WTC11 (cell line): ENCODE measurements around the gene ACSS2. TPM values are rescaled to one million over a fixed set of nuclear protein-coding genes. Genes with fewer than 3 reads are reported as not detected.

Experiments used
- ATAC-seq: fragments of 200-7000 bp; cut with Tn5 transposase; 2 replicates; pipeline ENCODE4 v1.10.0; 2021; ENCODE audit warnings: mild to moderate bottlenecking, moderate library complexity
- CTCF ChIA-PET: fragments of 300-600 bp; sonication (Branson Sonifier 250); formaldehyde crosslinking; loops from one replicate; lab custom pipeline; 2021; ENCODE audit warnings: antibody characterized with exemption; lab: Charles Lee
- POLR2A ChIA-PET: fragments of 350-600 bp; sonication (Branson Sonifier 250); formaldehyde crosslinking; loops from one replicate; lab custom pipeline; 2021; ENCODE audit warnings: antibody characterized with exemption; lab: Charles Lee
- DNase-seq: peaks from one replicate; pipeline ENCODE4 v3.0.0; 2021; ENCODE audit warnings: low spot score
- H3K27ac Mint-ChIP-seq: 2 replicates; pipeline ENCODE4 v1.8.0; 2021; ENCODE audit warnings: mixed read lengths
- H3K27me3 Mint-ChIP-seq: 2 replicates; pipeline ENCODE4 v1.8.0; 2021; ENCODE audit warnings: low read depth, mild to moderate bottlenecking, moderate library complexity, mixed read lengths
- H3K36me3 Mint-ChIP-seq: 2 replicates; pipeline ENCODE4 v1.8.0; 2021; ENCODE audit warnings: mixed read lengths
- H3K4me1 Mint-ChIP-seq: 2 replicates; pipeline ENCODE4 v1.8.0; 2022; ENCODE audit warnings: mixed read lengths
- H3K4me3 Mint-ChIP-seq: 2 replicates; pipeline ENCODE4 v1.8.0; 2021; ENCODE audit warnings: mild to moderate bottlenecking, moderate library complexity, mixed read lengths
- H3K9me3 Mint-ChIP-seq: 2 replicates; pipeline ENCODE4 v1.8.0; 2021; ENCODE audit warnings: mixed read lengths
- FOXK1 ChIP-seq: sonication (generic); formaldehyde crosslinking; IDR thresholded peaks from 2 replicates; pipeline ENCODE4 v1.8.0; 2022; ENCODE audit warnings: mild to moderate bottlenecking, moderate library complexity, missing genetic modification reagents
- GRHL2 ChIP-seq: fragments of 250-450 bp; sonication (Bioruptor Pico); IDR thresholded peaks from 2 replicates; pipeline ENCODE4 v1.8.0; 2022; ENCODE audit warnings: mild to moderate bottlenecking, moderate library complexity; ENCODE audit not compliant: insufficient replicate concordance, severe bottlenecking
- JAZF1 ChIP-seq: fragments of 250-450 bp; sonication (Bioruptor Pico); IDR thresholded peaks from 2 replicates; pipeline ENCODE4 v1.9.0; 2021; ENCODE audit warnings: moderate library complexity, mild to moderate bottlenecking, inconsistent platforms
- NR2C2 ChIP-seq: sonication (generic); formaldehyde crosslinking; IDR thresholded peaks from 2 replicates; pipeline ENCODE4 v1.8.0; 2022; ENCODE audit warnings: mild to moderate bottlenecking, missing genetic modification reagents
- RELA ChIP-seq: sonication (generic); formaldehyde crosslinking; IDR thresholded peaks from 2 replicates; pipeline ENCODE4 v1.8.1; 2022; ENCODE audit warnings: missing genetic modification reagents, mild to moderate bottlenecking, borderline replicate concordance
- SOX15 ChIP-seq: fragments of 250-450 bp; sonication (Bioruptor Pico); IDR thresholded peaks from 2 replicates; pipeline ENCODE4 v1.9.0; 2021; ENCODE audit warnings: mild to moderate bottlenecking
- SP1 ChIP-seq: sonication (generic); formaldehyde crosslinking; conservative IDR thresholded peaks from 2 replicates; pipeline ENCODE4 v1.8.1; 2022; ENCODE audit warnings: missing genetic modification reagents
- ZBTB21 ChIP-seq: sonication (generic); formaldehyde crosslinking; IDR thresholded peaks from 2 replicates; pipeline ENCODE4 v1.8.1; 2023; ENCODE audit warnings: mild to moderate bottlenecking, missing genetic modification reagents, borderline replicate concordance
- ZNF138 ChIP-seq: sonication (generic); formaldehyde crosslinking; conservative IDR thresholded peaks from 2 replicates; pipeline ENCODE4 v1.8.1; 2022; ENCODE audit warnings: mild to moderate bottlenecking, moderate library complexity, missing genetic modification reagents
- ZNF219 ChIP-seq: sonication (generic); formaldehyde crosslinking; IDR thresholded peaks from 2 replicates; pipeline ENCODE4 v1.8.0; 2023; ENCODE audit warnings: missing genetic modification reagents, mild to moderate bottlenecking, borderline replicate concordance
- ZNF317 ChIP-seq: sonication (generic); formaldehyde crosslinking; IDR thresholded peaks from 2 replicates; pipeline ENCODE4 v1.8.1; 2023; ENCODE audit warnings: low read depth, mild to moderate bottlenecking, moderate library complexity, missing genetic modification reagents, borderline replicate concordance
- ZNF671 ChIP-seq: fragments of 250-450 bp; sonication (Bioruptor Pico); IDR thresholded peaks from 2 replicates; pipeline ENCODE4 v1.8.0; 2021; ENCODE audit warnings: mild to moderate bottlenecking
- total RNA-seq: library from RNA; stranded (reverse); gene quantifications from 3 replicates; pipeline ENCODE4 v1.2.3, GENCODE V29; 2021
- TF ChIP-seq, protein P1 (sequence below): sonication (generic); formaldehyde crosslinking; IDR thresholded peaks from 2 replicates; pipeline ENCODE4 v1.8.0; 2022; ENCODE audit warnings: mild to moderate bottlenecking, missing genetic modification reagents
- TF ChIP-seq, protein P2 (sequence below): sonication (generic); formaldehyde crosslinking; conservative IDR thresholded peaks from 2 replicates; pipeline ENCODE4 v1.8.1; 2023; ENCODE audit warnings: mild to moderate bottlenecking, low read depth, missing genetic modification reagents, moderate library complexity
- TF ChIP-seq, protein P3 (sequence below): sonication (generic); formaldehyde crosslinking; IDR thresholded peaks from 2 replicates; pipeline ENCODE4 v1.8.1; 2022; ENCODE audit warnings: mild to moderate bottlenecking, moderate library complexity, missing genetic modification reagents
- TF ChIP-seq, protein P4 (sequence below): fragments of 250-450 bp; sonication (Bioruptor Pico); IDR thresholded peaks from 2 replicates; pipeline ENCODE4 v2.1.2; 2022; ENCODE audit warnings: mild to moderate bottlenecking, moderate library complexity
- TF ChIP-seq, protein P5 (sequence below): fragments of 200-600 bp; IDR thresholded peaks from 2 replicates; pipeline ENCODE4 v1.8.0; 2022; ENCODE audit warnings: antibody characterized with exemption
- TF ChIP-seq, protein P6 (sequence below): fragments of 250-450 bp; sonication (Bioruptor Pico); IDR thresholded peaks from 2 replicates; pipeline ENCODE4 v1.9.0; 2021; ENCODE audit warnings: mild to moderate bottlenecking, borderline replicate concordance
- TF ChIP-seq, protein P7 (sequence below): sonication (generic); formaldehyde crosslinking; IDR thresholded peaks from 2 replicates; pipeline ENCODE4 v1.8.1; 2022; ENCODE audit warnings: low read depth, mild to moderate bottlenecking, moderate library complexity, missing genetic modification reagents, borderline replicate concordance
- TF ChIP-seq, protein P8 (sequence below): fragments of 250-450 bp; sonication (Bioruptor Pico); IDR thresholded peaks from 2 replicates; pipeline ENCODE4 v1.8.0; 2021; ENCODE audit warnings: mild to moderate bottlenecking

The ACSS2 gene
- total RNA-seq, 1 experiment from 2014 or later = 28.9 TPM

DNA sequence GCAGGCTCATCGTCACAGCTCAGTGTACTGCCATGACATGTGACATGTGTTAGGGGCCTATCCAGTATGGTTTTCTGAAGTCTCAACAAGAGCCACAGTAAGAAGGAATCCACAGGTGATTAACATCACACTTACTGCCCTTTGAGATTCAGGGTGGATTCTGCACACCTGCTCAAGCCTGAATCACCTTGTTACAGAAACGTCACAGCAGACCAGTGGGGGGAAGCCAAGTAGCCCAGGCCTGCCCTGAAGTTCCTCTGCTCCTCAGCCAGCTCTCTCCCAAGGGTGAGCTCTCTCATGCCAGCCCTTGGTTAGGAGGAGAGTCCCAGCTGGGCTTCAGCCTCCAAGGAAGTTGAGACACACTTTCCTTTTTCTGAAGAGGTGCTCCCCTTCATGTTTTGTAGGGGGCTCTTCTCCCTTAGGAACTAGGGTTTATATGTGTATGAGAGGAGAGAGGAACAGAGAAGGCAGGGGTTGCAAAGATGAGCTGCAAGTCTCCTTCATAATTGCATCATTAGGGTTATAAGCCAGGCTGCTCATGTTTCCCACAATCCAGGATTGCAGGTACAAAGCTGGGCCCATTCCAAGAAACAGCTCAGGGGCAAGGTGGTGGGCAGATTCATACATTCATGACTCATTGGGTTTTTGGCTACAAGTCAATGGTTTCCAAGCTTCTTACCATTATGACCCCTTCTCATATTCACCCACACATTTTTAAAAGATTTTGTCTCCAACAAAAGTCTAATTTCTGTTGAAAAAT lies 67.6 kb downstream of the ACSS2 start:
- TF ChIP-seq SP1 (no peak), SOX15 (no peak), NR2C2 (CRISPR knock-in tag) (no peak), JAZF1 (CRISPR knock-in tag) (no peak), ZNF219 (CRISPR knock-in tag) (no peak), ZNF138 (CRISPR knock-in tag) (no peak), FOXK1 (no peak), ZNF317 (CRISPR knock-in tag) (no peak), ZBTB21 (CRISPR knock-in tag) (no peak), GRHL2 (CRISPR knock-in tag) (no peak), ZNF671 (CRISPR knock-in tag) (no peak), RELA (CRISPR knock-in tag) (no peak)
- TF ChIP-seq, protein P1, sequence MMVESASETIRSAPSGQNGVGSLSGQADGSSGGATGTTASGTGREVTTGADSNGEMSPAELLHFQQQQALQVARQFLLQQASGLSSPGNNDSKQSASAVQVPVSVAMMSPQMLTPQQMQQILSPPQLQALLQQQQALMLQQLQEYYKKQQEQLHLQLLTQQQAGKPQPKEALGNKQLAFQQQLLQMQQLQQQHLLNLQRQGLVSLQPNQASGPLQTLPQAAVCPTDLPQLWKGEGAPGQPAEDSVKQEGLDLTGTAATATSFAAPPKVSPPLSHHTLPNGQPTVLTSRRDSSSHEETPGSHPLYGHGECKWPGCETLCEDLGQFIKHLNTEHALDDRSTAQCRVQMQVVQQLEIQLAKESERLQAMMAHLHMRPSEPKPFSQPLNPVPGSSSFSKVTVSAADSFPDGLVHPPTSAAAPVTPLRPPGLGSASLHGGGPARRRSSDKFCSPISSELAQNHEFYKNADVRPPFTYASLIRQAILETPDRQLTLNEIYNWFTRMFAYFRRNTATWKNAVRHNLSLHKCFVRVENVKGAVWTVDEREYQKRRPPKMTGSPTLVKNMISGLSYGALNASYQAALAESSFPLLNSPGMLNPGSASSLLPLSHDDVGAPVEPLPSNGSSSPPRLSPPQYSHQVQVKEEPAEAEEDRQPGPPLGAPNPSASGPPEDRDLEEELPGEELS (CRISPR knock-in tag) = no peak
- TF ChIP-seq, protein P2, sequence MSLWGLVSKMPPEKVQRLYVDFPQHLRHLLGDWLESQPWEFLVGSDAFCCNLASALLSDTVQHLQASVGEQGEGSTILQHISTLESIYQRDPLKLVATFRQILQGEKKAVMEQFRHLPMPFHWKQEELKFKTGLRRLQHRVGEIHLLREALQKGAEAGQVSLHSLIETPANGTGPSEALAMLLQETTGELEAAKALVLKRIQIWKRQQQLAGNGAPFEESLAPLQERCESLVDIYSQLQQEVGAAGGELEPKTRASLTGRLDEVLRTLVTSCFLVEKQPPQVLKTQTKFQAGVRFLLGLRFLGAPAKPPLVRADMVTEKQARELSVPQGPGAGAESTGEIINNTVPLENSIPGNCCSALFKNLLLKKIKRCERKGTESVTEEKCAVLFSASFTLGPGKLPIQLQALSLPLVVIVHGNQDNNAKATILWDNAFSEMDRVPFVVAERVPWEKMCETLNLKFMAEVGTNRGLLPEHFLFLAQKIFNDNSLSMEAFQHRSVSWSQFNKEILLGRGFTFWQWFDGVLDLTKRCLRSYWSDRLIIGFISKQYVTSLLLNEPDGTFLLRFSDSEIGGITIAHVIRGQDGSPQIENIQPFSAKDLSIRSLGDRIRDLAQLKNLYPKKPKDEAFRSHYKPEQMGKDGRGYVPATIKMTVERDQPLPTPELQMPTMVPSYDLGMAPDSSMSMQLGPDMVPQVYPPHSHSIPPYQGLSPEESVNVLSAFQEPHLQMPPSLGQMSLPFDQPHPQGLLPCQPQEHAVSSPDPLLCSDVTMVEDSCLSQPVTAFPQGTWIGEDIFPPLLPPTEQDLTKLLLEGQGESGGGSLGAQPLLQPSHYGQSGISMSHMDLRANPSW (CRISPR knock-in tag) = no peak
- TF ChIP-seq, protein P3, sequence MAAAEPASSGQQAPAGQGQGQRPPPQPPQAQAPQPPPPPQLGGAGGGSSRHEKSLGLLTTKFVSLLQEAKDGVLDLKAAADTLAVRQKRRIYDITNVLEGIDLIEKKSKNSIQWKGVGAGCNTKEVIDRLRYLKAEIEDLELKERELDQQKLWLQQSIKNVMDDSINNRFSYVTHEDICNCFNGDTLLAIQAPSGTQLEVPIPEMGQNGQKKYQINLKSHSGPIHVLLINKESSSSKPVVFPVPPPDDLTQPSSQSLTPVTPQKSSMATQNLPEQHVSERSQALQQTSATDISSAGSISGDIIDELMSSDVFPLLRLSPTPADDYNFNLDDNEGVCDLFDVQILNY (CRISPR knock-in tag) = no peak
- TF ChIP-seq, protein P4, sequence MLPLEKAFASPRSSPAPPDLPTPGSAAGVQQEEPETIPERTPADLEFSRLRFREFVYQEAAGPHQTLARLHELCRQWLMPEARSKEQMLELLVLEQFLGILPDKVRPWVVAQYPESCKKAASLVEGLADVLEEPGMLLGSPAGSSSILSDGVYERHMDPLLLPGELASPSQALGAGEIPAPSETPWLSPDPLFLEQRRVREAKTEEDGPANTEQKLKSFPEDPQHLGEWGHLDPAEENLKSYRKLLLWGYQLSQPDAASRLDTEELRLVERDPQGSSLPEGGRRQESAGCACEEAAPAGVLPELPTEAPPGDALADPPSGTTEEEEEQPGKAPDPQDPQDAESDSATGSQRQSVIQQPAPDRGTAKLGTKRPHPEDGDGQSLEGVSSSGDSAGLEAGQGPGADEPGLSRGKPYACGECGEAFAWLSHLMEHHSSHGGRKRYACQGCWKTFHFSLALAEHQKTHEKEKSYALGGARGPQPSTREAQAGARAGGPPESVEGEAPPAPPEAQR (CRISPR knock-in tag) = no peak
- TF ChIP-seq, protein P5, sequence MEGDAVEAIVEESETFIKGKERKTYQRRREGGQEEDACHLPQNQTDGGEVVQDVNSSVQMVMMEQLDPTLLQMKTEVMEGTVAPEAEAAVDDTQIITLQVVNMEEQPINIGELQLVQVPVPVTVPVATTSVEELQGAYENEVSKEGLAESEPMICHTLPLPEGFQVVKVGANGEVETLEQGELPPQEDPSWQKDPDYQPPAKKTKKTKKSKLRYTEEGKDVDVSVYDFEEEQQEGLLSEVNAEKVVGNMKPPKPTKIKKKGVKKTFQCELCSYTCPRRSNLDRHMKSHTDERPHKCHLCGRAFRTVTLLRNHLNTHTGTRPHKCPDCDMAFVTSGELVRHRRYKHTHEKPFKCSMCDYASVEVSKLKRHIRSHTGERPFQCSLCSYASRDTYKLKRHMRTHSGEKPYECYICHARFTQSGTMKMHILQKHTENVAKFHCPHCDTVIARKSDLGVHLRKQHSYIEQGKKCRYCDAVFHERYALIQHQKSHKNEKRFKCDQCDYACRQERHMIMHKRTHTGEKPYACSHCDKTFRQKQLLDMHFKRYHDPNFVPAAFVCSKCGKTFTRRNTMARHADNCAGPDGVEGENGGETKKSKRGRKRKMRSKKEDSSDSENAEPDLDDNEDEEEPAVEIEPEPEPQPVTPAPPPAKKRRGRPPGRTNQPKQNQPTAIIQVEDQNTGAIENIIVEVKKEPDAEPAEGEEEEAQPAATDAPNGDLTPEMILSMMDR = no peak
- TF ChIP-seq, protein P6, sequence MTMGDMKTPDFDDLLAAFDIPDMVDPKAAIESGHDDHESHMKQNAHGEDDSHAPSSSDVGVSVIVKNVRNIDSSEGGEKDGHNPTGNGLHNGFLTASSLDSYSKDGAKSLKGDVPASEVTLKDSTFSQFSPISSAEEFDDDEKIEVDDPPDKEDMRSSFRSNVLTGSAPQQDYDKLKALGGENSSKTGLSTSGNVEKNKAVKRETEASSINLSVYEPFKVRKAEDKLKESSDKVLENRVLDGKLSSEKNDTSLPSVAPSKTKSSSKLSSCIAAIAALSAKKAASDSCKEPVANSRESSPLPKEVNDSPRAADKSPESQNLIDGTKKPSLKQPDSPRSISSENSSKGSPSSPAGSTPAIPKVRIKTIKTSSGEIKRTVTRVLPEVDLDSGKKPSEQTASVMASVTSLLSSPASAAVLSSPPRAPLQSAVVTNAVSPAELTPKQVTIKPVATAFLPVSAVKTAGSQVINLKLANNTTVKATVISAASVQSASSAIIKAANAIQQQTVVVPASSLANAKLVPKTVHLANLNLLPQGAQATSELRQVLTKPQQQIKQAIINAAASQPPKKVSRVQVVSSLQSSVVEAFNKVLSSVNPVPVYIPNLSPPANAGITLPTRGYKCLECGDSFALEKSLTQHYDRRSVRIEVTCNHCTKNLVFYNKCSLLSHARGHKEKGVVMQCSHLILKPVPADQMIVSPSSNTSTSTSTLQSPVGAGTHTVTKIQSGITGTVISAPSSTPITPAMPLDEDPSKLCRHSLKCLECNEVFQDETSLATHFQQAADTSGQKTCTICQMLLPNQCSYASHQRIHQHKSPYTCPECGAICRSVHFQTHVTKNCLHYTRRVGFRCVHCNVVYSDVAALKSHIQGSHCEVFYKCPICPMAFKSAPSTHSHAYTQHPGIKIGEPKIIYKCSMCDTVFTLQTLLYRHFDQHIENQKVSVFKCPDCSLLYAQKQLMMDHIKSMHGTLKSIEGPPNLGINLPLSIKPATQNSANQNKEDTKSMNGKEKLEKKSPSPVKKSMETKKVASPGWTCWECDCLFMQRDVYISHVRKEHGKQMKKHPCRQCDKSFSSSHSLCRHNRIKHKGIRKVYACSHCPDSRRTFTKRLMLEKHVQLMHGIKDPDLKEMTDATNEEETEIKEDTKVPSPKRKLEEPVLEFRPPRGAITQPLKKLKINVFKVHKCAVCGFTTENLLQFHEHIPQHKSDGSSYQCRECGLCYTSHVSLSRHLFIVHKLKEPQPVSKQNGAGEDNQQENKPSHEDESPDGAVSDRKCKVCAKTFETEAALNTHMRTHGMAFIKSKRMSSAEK (CRISPR knock-in tag) = no peak
- TF ChIP-seq, protein P7, sequence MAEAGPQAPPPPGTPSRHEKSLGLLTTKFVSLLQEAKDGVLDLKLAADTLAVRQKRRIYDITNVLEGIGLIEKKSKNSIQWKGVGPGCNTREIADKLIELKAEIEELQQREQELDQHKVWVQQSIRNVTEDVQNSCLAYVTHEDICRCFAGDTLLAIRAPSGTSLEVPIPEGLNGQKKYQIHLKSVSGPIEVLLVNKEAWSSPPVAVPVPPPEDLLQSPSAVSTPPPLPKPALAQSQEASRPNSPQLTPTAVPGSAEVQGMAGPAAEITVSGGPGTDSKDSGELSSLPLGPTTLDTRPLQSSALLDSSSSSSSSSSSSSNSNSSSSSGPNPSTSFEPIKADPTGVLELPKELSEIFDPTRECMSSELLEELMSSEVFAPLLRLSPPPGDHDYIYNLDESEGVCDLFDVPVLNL = no peak
- TF ChIP-seq, protein P8, sequence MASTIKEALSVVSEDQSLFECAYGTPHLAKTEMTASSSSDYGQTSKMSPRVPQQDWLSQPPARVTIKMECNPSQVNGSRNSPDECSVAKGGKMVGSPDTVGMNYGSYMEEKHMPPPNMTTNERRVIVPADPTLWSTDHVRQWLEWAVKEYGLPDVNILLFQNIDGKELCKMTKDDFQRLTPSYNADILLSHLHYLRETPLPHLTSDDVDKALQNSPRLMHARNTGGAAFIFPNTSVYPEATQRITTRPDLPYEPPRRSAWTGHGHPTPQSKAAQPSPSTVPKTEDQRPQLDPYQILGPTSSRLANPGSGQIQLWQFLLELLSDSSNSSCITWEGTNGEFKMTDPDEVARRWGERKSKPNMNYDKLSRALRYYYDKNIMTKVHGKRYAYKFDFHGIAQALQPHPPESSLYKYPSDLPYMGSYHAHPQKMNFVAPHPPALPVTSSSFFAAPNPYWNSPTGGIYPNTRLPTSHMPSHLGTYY = no peak
- Mint-ChIP-seq H3K4me3 (no peak overlapping the region), H3K4me1 (no peaks in the 10 kb centered on the region), H3K27me3 (no peaks in the 10 kb centered on the region), H3K36me3 (peaks cover 39% of the 10 kb centered on the region), H3K27ac (no peak overlapping the region), H3K9me3 (no peaks in the 10 kb centered on the region)
- ChIA-PET POLR2A (interaction anchor here (0.7 kb wide), 1 partner anchor 11 kb away, joined by 3 read pairs; no protein-coding TSS in a partner anchor), CTCF (interaction anchor here (0.6 to 0.9 kb wide), 3 partner anchors 70 to 152 kb away, joined by 3 to 4 read pairs (median 3); no protein-coding TSS in a partner anchor)
- ATAC-seq (no peak), DNase-seq (no peak)
